ENCODE data around the gene ACSF2. TPM values are rescaled to one million over a fixed set of nuclear protein-coding genes. Genes with fewer than 3 reads are reported as not detected.

Gene ACSF2
- total and polyA plus RNA-seq, 2 of the 13 experiments (the other 11 are each of a cell fraction or from before 2014, with no cell fraction given), result 87.3 to 109 TPM

- TF ChIP-seq HES4 (CRISPR knock-in tag; IDR thresholded peaks at IDR 0.05; ENCODE audit: borderline replicate concordance) (no peak), ZFYVE20 (CRISPR knock-in tag; IDR thresholded peaks at IDR 0.05; ENCODE audit: borderline replicate concordance, low read depth) (no peak), ZNF318 (CRISPR knock-in tag; IDR thresholded peaks at IDR 0.05) (peak; percentile 93), AGO2 (optimal IDR thresholded peaks at IDR 0.05; ENCODE audit: low read depth, low read length) (no peak), ZNF530 (CRISPR knock-in tag; IDR thresholded peaks at IDR 0.05; ENCODE audit: low read depth) (no peak), SOX13 (IDR thresholded peaks at IDR 0.05) (peak; percentile 59; the same call in 1 of the 2 replicates), SOX13 (CRISPR knock-in tag; conservative IDR thresholded peaks at IDR 0.05 in 1 of 2, IDR thresholded peaks at IDR 0.05 in 1 of 2) (peak in 1 of 2 experiments; percentile 88; a peak in 2 of 4 replicates), TEF (CRISPR knock-in tag; IDR thresholded peaks at IDR 0.05) (no peak), SRSF4 (IDR thresholded peaks at IDR 0.05; ENCODE audit: low read depth, low read length, poor library complexity, severe bottlenecking) (no peak), SP5 (CRISPR knock-in tag; IDR thresholded peaks at IDR 0.05; ENCODE audit: borderline replicate concordance, low read depth) (peak; percentile 76), ZNF687 (CRISPR knock-in tag; IDR thresholded peaks at IDR 0.05) (0 out of 2 replicates have a peak, but pooled peaks have one; percentile 9), SRY (CRISPR knock-in tag; IDR thresholded peaks at IDR 0.05) (no peak), ZNF205 (CRISPR knock-in tag; IDR thresholded peaks at IDR 0.05) (peak; percentile 94), RNF2 (conservative IDR thresholded peaks at IDR 0.05; ENCODE audit: low read depth) (no peak), JARID2 (CRISPR knock-in tag; IDR thresholded peaks at IDR 0.05; ENCODE audit: insufficient replicate concordance) (no peak), ZBTB3 (CRISPR knock-in tag; IDR thresholded peaks at IDR 0.05; ENCODE audit: borderline replicate concordance, low read depth) (no peak; the same call in 1 of the 2 replicates)
These were observed 2.9 kb downstream of the ACSF2 start (continued) for GRCh38 chr17:50428831-50429424.

Measured in HepG2 (cell line).